ENCODE measurements around the gene DUSP19. TPM values are rescaled to one million over a fixed set of nuclear protein-coding genes. Genes with fewer than 3 reads are reported as not detected.
A peak's percentile ranks its signal among the peaks of the same experiment; 100 is the strongest.

Gene DUSP19
- total and polyA plus RNA-seq, 2 of the 8 experiments (the other 6 are each of a cell fraction or from before 2014, with no cell fraction given): 0.73 to 2.3 TPM

- Histone ChIP-seq H2BK120ac (replicated peaks; ENCODE audit: low read depth, low read length) (no peak overlapping the region), H2BK20ac (ENCODE audit: low read length) (no peak overlapping the region), H3K4me1 (replicated peaks in 1 of 4; ENCODE audit: control insufficient read depth in 3 of 4, insufficient read depth in 4 of 4, low read length in 3 of 4) (no peaks in the 10 kb centered on the region), H2BK5ac (ENCODE audit: low read depth, low read length) (no peak overlapping the region), H3K79me2 (ENCODE audit: control insufficient read depth in 1 of 2, insufficient read depth in 2 of 2, low read length in 2 of 2) (no peaks in the 10 kb centered on the region), H4K20me1 (replicated peaks in 1 of 2; ENCODE audit: control insufficient read depth in 1 of 2, insufficient read depth in 2 of 2, low read length in 2 of 2) (no peaks in the 10 kb centered on the region), H3K23me2 (ENCODE audit: low read depth, low read length) (no peaks in the 10 kb centered on the region), H3K79me1 (ENCODE audit: low read depth, low read length) (no peaks in the 10 kb centered on the region), H4K91ac (replicated peaks; ENCODE audit: insufficient read length, low read length) (no peak overlapping the region), H3K9me3 (ENCODE audit: insufficient read depth in 2 of 2, low read depth in 1 of 2, low read length in 1 of 2) (no peaks in the 10 kb centered on the region), H4K8ac (ENCODE audit: extremely low read depth, insufficient read depth, low read length) (no peak overlapping the region), H3K9ac (replicated peaks in 1 of 4; ENCODE audit: extremely low read depth in 1 of 4, low read depth in 3 of 4, low read length in 3 of 4) (no peak overlapping the region), H4K5ac (ENCODE audit: insufficient read length, low read depth, low read length) (no peak overlapping the region), H2BK15ac (ENCODE audit: low read length) (no peak overlapping the region), H3K36me3 (ENCODE audit: control insufficient read depth in 2 of 4, insufficient read depth in 4 of 4, low read length in 3 of 4) (no peaks in the 10 kb centered on the region), H3K18ac (ENCODE audit: extremely low read depth, low read length) (no peak overlapping the region), H3K4me3 (ENCODE audit: extremely low read depth in 1 of 4, insufficient read depth in 2 of 4, low read depth in 3 of 4, low read length in 4 of 4) (no peak overlapping the region), H3K27ac (ENCODE audit: low read depth, low read length) (no peak overlapping the region), H3K4me2 (ENCODE audit: insufficient read depth in 1 of 2, low read depth in 2 of 2, low read length in 2 of 2) (no peak overlapping the region), H3K27me3 (replicated peaks in 1 of 4; ENCODE audit: control insufficient read depth in 3 of 4, extremely low read depth in 1 of 4, insufficient read depth in 3 of 4, low read length in 3 of 4) (no peaks in the 10 kb centered on the region), H3K14ac (ENCODE audit: insufficient read length) (no peak overlapping the region), H2BK12ac (ENCODE audit: low read depth, low read length) (no peak overlapping the region), H2AK5ac (ENCODE audit: low read depth, low read length) (no peak overlapping the region), H2AFZ (ENCODE audit: low read length) (no peak overlapping the region), H3K4ac (replicated peaks; ENCODE audit: insufficient read length, low read depth, low read length) (no peak overlapping the region), H3K23ac (ENCODE audit: insufficient read length) (no peak overlapping the region), H3K56ac (replicated peaks; ENCODE audit: insufficient read length, low read depth, low read length) (no peak overlapping the region)
- TF ChIP-seq MAFK (IDR thresholded peaks at IDR 0.05; ENCODE audit: low read depth, low read length) (peak; percentile 71), BACH1 (IDR thresholded peaks at IDR 0.05; ENCODE audit: low read length) (peak; percentile 80), CHD2 (IDR thresholded peaks at IDR 0.05; ENCODE audit: low read length) (no peak), YY1 (IDR thresholded peaks at IDR 0.05; ENCODE audit: low read depth, low read length) (no peak)
- WGBS, 2 experiments (ENCODE audit: extremely low coverage in 1 of 2, insufficient coverage in 1 of 2, insufficient read length in 1 of 2, insufficient replicate concordance in 2 of 2, low coverage in 1 of 2, low lambda C conversion rate in 2 of 2, missing lambda C conversion rate in 1 of 2): 91% methylated on average over 1 of the region's 1 CpG; no CpG with 5 or more reads in 1 of the 2 experiments
- ChIA-PET CTCF (ENCODE audit: partially characterized antibody) (interaction anchor here (0.6 to 4.5 kb wide), 2 partner anchors 11 to 52 kb away, joined by 3 to 38 read pairs; no protein-coding TSS in a partner anchor), POLR2A (ENCODE audit: partially characterized antibody) (interaction anchor here (0.8 kb wide), 1 partner anchor 9 kb away, joined by 3 read pairs; no protein-coding TSS in a partner anchor)
- DNase-seq (ENCODE audit: low read depth in 1 of 2, low spot score in 2 of 2): no peak
- FAIRE-seq: no peak
Measured at GRCh38 chr2:183059561-183059960, 19.0 kb upstream of the DUSP19 start.
